RWPE2 (cell line): Measurements from ENCODE around the gene TUBB2A.
"Not testable (repeated sequence)": the region's sequence is repeated elsewhere in the genome, so short reads cannot be mapped to it uniquely, and the experiment has no call there.

ENCODE experiments used
- ATAC-seq: fragments of 200-7000 bp; cut with Tn5 transposase; 3 replicates; pipeline ENCODE4 v1.9.1; 2021; ENCODE audit warnings: low read depth
- DNase-seq: peaks from one replicate; pipeline ENCODE4 v3.0.0-alpha.2; 2020; ENCODE audit warnings: low spot score
- H3K27ac ChIP-seq: fragments of 450-650 bp; 2 replicates; pipeline ENCODE4 v1.5.1; 2017; ENCODE audit warnings: mild to moderate bottlenecking; ENCODE audit not compliant: poor library complexity, severe bottlenecking
- H3K27me3 ChIP-seq: fragments of 250-450 bp; sonication (Bioruptor Pico); 2 replicates; pipeline ENCODE4 v1.5.1; 2021; ENCODE audit warnings: mild to moderate bottlenecking, moderate library complexity; ENCODE audit not compliant: insufficient read depth, poor library complexity, severe bottlenecking
- H3K36me3 ChIP-seq: fragments of 250-450 bp; sonication (Bioruptor Pico); 2 replicates; pipeline ENCODE4 v1.5.1; 2020; ENCODE audit warnings: low read depth, mild to moderate bottlenecking, moderate library complexity
- H3K4me1 ChIP-seq: fragments of 250-450 bp; sonication (Bioruptor Pico); 2 replicates; pipeline ENCODE4 v1.5.1; 2021; ENCODE audit warnings: mild to moderate bottlenecking, moderate library complexity; ENCODE audit not compliant: insufficient read depth, poor library complexity, severe bottlenecking
- H3K4me3 ChIP-seq: fragments of 250-450 bp; sonication (Bioruptor Pico); 2 replicates; pipeline ENCODE4 v1.5.1; 2021; ENCODE audit warnings: mild to moderate bottlenecking, moderate library complexity; ENCODE audit not compliant: severe bottlenecking
- H3K9me3 ChIP-seq: fragments of 250-450 bp; sonication (Bioruptor Pico); 2 replicates; pipeline ENCODE4 v1.5.1; 2021; ENCODE audit warnings: mild to moderate bottlenecking, moderate library complexity; ENCODE audit not compliant: severe bottlenecking
- TF ChIP-seq, protein P1 (sequence below): fragments of 450-650 bp; IDR thresholded peaks from one replicate; pipeline ENCODE4 v1.5.1; 2017; ENCODE audit warnings: mild to moderate bottlenecking, moderate library complexity; ENCODE audit not compliant: poor library complexity, severe bottlenecking

The TUBB2A gene

DNA sequence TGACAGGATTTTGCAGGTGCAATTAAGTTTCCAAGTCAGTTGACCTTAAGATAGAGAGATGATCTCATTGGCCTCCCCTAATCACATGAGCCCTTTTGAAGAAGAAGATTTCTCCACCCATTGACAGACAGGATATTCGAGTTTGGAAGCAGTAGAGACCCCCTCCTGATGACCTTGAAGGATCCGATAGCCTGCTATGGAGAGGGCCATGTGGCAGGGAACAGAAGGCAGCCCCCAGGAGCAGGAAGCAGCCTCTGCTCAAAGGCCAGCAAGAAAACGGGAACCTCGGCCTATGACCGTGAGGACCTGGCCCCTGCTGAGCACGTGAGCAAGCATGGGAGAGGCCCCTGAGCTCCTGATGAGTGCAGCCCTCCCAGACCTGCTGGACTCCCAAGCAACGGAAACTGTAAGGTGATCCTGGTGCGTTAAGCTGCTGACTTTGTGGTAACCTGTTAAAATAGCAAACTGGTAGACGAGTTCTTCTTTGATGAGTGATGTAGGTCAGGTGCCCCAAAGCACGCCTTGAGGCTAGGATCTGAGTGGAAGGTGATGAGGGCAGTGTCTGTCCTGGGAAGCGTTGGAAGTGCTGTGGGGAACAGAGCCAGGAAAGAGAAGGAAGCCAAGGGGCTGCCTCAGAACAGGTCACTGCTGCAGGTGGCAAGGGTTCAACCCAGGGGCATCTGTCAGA lies 18.5 kb upstream of the TUBB2A start:
- TF ChIP-seq, protein P1, sequence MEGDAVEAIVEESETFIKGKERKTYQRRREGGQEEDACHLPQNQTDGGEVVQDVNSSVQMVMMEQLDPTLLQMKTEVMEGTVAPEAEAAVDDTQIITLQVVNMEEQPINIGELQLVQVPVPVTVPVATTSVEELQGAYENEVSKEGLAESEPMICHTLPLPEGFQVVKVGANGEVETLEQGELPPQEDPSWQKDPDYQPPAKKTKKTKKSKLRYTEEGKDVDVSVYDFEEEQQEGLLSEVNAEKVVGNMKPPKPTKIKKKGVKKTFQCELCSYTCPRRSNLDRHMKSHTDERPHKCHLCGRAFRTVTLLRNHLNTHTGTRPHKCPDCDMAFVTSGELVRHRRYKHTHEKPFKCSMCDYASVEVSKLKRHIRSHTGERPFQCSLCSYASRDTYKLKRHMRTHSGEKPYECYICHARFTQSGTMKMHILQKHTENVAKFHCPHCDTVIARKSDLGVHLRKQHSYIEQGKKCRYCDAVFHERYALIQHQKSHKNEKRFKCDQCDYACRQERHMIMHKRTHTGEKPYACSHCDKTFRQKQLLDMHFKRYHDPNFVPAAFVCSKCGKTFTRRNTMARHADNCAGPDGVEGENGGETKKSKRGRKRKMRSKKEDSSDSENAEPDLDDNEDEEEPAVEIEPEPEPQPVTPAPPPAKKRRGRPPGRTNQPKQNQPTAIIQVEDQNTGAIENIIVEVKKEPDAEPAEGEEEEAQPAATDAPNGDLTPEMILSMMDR = no peak
- Histone ChIP-seq H3K9me3 (no peaks in the 10 kb centered on the region), H3K4me3 (no peak overlapping the region), H3K36me3 (no peaks in the 10 kb centered on the region), H3K4me1 (no peaks in the 10 kb centered on the region), H3K27me3 (no peaks in the 10 kb centered on the region), H3K27ac (no peak overlapping the region)
- ATAC-seq = no peak
- no peak for DNase-seq

DNA sequence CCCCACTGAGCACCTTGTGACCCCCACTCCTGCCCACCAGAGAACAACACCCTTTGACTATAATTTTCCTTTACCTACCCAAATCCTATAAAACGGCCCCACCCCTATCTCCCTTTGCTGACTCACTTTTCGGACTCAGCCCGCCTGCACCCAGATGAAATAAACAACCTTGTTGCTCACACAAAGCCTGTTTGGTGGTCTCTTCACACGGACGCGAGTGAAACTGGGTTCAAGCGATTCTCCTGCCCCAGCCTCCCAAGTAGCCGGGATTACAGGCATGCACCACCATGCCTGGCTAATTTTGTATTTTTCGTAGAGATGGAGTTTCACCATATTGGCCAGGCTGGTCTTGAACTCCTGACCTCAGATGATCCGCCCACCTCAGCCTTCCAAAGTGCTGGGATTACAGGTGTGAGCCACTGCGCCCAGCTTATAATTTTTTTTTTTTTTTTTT lies 16.3 kb upstream of the TUBB2A start:
- not testable (repeated sequence) for H3K36me3 ChIP-seq, H3K4me3 ChIP-seq, H3K27me3 ChIP-seq, H3K27ac ChIP-seq, DNase-seq, ATAC-seq, H3K9me3 ChIP-seq, H3K4me1 ChIP-seq

DNA sequence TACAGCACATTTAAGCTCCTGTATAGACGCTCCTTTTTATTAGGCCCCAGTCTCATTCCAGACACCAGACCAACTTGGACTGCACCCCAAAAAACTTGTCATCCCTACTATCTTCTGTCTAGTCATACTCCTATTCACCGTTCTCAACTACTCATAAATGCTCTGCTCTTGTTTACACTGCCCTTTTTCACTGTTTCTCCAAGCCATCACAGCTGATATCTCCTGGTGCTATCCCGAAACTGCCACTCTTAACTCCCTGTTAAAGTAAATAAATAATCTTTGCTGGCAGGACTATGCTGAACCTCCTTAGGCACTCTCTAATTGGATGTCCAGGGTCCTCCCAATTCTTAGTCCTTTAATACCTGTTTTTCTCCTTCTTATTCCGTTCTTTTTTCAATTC lies 15.4 kb upstream of the TUBB2A start:
- DNase-seq, H3K4me1 ChIP-seq, ATAC-seq, H3K27me3 ChIP-seq, H3K4me3 ChIP-seq, H3K36me3 ChIP-seq, H3K9me3 ChIP-seq, H3K27ac ChIP-seq: not testable (repeated sequence)

DNA sequence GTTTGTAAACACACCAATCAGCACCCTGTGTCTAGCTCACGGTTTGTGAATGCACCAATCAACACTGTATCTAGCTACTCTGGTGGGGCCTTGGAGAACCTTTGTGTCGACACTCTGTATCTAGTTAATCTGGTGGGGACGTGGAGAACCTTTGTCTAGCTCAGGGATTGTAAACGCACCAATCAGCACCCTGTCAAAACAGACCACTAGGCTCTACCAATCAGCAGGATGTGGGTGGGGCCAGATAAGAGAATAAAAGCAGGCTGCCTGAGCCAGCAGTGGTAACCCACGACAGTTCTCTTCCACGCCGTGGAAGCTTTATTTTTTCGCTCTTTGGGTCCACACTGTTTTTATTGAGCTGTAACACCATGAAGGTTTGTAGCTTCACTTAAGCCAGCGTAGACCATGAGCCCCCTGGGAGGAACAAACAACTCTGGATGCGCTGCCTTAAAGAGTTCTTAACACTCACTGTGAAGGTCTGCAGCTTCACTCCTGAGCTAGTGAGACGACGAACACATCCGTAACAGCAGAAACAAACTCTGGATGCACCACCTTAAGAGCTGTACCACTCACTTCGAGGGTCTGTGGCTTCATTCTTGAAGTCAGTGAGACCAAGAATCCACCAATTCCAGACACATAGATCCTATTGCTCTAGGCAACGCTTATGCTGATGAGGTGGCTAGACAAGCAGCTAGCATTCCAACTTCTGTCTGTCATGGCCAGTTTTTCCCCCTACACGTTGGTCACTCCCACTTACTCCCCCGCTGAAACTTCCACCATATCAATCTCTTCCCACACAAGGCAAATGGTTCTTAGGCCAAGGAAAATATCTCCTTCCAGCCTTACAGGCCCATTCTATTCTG lies 14.2 kb upstream of the TUBB2A start:
- H3K9me3 ChIP-seq, H3K27me3 ChIP-seq, H3K4me1 ChIP-seq, H3K4me3 ChIP-seq, DNase-seq, H3K27ac ChIP-seq, ATAC-seq, H3K36me3 ChIP-seq: not testable (repeated sequence)

DNA sequence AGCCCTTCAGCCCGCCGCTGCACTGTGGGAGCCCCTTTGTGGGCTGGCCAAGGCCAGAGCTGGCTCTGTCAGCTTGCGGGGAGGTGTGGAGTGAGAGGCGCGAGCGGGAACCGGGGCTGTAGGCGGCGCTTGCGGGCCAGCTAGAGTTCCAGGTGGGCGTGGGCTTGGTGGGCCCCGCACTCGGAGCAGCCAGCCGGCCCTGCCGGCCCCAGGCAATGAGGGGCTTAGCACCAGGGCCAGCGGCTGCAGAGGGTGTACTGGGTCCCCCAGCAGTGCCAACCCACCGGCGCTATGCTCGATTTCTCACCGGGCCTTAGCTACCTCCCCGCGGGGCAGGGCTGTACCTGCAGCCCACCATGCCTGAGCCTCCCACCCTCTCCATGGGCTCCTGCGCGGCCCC lies 13.3 kb upstream of the TUBB2A start:
- not testable (repeated sequence) for H3K27ac ChIP-seq, H3K4me3 ChIP-seq, H3K27me3 ChIP-seq, DNase-seq, H3K36me3 ChIP-seq, ATAC-seq, H3K4me1 ChIP-seq, H3K9me3 ChIP-seq

DNA sequence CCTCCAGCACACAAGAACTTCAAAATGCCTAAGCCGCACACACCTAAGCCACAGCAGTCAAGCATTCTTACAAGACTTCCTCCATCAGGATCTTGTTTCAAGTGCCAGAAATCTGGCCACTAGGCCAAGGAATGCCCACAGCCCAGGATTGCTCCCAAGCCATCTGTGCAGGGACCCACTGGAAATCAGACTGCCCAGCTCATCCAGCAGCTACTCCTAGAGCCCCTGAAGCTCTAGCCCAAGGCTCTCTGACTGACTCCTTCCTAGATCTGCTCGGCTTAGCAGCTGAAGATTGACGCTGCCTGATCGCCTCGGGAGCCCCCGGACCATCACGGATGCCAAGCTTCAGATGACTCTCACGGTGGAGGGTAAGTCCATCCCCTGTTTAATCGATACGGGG lies 10.7 kb upstream of the TUBB2A start:
- not testable (repeated sequence) for H3K4me1 ChIP-seq, H3K9me3 ChIP-seq, H3K36me3 ChIP-seq, ATAC-seq, DNase-seq, H3K4me3 ChIP-seq, H3K27ac ChIP-seq, H3K27me3 ChIP-seq

DNA sequence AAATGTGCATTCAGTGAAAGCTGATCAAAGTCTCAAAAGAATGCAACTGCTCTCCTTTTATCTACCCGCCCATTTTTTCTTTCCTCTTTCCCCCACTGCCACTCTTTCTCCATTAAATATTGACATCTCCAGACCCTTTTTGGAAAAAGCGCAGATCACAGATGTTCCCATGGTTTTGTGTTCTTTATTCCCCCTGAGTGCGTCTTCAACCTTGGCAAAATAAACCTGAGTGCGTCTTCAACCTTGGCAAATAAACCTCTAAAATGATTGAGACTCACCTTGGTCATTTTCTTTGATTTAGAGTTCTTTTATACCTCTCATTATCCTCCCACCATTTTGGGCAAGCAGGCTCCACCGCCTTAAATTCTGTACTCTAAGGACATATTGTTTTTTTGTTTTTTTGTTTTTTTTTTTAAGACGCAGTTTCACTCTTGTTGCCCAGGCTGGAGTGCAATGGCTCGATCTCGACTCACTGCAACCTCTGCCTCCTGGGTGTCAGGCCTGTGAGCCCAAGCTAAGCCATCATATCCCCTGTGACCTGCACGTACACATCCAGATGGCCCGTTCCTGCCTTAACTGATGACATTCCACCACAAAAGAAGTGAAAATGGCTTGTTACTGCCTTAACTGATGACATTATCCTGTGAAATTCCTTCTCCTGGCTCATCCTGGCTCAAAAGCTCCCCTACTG lies 9.3 kb upstream of the TUBB2A start:
- H3K9me3 ChIP-seq, ATAC-seq, H3K27me3 ChIP-seq, H3K4me3 ChIP-seq, H3K27ac ChIP-seq, DNase-seq, H3K4me1 ChIP-seq, H3K36me3 ChIP-seq: not testable (repeated sequence)
